Neural cell (in vitro differentiated cells): ENCODE measurements around the gene SEPHS1.

Experiments used
- EP300 ChIP-seq: fragments of 450-650 bp; conservative IDR thresholded peaks from 2 replicates; pipeline ENCODE4 v1.6.1; 2014; ENCODE audit warnings: antibody characterized with exemption, mild to moderate bottlenecking, moderate library complexity; ENCODE audit not compliant: poor library complexity, severe bottlenecking
- EZH2 ChIP-seq: fragments of 200-600, 300-800 bp; shearing (Covaris generic), sonication (generic); IDR thresholded peaks from 2 replicates; pipeline ENCODE4 v1.6.1; 2014; ENCODE audit warnings: antibody characterized with exemption, low read length, borderline replicate concordance, mild to moderate bottlenecking; ENCODE audit not compliant: insufficient read depth, poor library complexity, severe bottlenecking
- MXI1 ChIP-seq: fragments of 450-650 bp; conservative IDR thresholded peaks from 2 replicates; pipeline ENCODE4 v1.6.1; 2014; ENCODE audit warnings: antibody characterized with exemption, mild to moderate bottlenecking; ENCODE audit not compliant: poor library complexity, severe bottlenecking
- POLR2AphosphoS5 ChIP-seq: IDR thresholded peaks from 2 replicates; pipeline ENCODE4 v1.6.1; 2012
- RAD21 ChIP-seq: fragments of 450-650 bp; conservative IDR thresholded peaks from 2 replicates; pipeline ENCODE4 v1.6.1; 2014; ENCODE audit warnings: antibody characterized with exemption, mild to moderate bottlenecking, moderate library complexity
- TAF1 ChIP-seq: IDR thresholded peaks from 2 replicates; pipeline ENCODE4 v1.6.1; 2012; ENCODE audit warnings: low read depth
- TF ChIP-seq, protein P1 (sequence below): fragments of 450-650 bp; IDR thresholded peaks from 2 replicates; pipeline ENCODE4 v1.5.1; 2014; ENCODE audit warnings: antibody characterized with exemption, mild to moderate bottlenecking, moderate library complexity; ENCODE audit not compliant: poor library complexity, severe bottlenecking
- TF ChIP-seq, protein P2 (sequence below): IDR thresholded peaks from 2 replicates; pipeline ENCODE4 v1.6.1; 2012; ENCODE audit warnings: borderline replicate concordance

- TF ChIP-seq, protein P1, sequence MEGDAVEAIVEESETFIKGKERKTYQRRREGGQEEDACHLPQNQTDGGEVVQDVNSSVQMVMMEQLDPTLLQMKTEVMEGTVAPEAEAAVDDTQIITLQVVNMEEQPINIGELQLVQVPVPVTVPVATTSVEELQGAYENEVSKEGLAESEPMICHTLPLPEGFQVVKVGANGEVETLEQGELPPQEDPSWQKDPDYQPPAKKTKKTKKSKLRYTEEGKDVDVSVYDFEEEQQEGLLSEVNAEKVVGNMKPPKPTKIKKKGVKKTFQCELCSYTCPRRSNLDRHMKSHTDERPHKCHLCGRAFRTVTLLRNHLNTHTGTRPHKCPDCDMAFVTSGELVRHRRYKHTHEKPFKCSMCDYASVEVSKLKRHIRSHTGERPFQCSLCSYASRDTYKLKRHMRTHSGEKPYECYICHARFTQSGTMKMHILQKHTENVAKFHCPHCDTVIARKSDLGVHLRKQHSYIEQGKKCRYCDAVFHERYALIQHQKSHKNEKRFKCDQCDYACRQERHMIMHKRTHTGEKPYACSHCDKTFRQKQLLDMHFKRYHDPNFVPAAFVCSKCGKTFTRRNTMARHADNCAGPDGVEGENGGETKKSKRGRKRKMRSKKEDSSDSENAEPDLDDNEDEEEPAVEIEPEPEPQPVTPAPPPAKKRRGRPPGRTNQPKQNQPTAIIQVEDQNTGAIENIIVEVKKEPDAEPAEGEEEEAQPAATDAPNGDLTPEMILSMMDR, result no peak
- TF ChIP-seq EP300 (no peak), TAF1 (no peak), EZH2 (no peak), RAD21 (no peak), POLR2AphosphoS5 (no peak), MXI1 (no peak)
- TF ChIP-seq, protein P2, sequence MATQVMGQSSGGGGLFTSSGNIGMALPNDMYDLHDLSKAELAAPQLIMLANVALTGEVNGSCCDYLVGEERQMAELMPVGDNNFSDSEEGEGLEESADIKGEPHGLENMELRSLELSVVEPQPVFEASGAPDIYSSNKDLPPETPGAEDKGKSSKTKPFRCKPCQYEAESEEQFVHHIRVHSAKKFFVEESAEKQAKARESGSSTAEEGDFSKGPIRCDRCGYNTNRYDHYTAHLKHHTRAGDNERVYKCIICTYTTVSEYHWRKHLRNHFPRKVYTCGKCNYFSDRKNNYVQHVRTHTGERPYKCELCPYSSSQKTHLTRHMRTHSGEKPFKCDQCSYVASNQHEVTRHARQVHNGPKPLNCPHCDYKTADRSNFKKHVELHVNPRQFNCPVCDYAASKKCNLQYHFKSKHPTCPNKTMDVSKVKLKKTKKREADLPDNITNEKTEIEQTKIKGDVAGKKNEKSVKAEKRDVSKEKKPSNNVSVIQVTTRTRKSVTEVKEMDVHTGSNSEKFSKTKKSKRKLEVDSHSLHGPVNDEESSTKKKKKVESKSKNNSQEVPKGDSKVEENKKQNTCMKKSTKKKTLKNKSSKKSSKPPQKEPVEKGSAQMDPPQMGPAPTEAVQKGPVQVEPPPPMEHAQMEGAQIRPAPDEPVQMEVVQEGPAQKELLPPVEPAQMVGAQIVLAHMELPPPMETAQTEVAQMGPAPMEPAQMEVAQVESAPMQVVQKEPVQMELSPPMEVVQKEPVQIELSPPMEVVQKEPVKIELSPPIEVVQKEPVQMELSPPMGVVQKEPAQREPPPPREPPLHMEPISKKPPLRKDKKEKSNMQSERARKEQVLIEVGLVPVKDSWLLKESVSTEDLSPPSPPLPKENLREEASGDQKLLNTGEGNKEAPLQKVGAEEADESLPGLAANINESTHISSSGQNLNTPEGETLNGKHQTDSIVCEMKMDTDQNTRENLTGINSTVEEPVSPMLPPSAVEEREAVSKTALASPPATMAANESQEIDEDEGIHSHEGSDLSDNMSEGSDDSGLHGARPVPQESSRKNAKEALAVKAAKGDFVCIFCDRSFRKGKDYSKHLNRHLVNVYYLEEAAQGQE, result no peak
Observed at GRCh38 chr10:13322615-13323148, 25.4 kb downstream of the SEPHS1 start.
